ENCODE results near the gene LAMA2.
"Not testable (repeated sequence)": the region's sequence is repeated elsewhere in the genome, so short reads cannot be mapped to it uniquely, and the experiment has no call there.

Gene LAMA2

DNA sequence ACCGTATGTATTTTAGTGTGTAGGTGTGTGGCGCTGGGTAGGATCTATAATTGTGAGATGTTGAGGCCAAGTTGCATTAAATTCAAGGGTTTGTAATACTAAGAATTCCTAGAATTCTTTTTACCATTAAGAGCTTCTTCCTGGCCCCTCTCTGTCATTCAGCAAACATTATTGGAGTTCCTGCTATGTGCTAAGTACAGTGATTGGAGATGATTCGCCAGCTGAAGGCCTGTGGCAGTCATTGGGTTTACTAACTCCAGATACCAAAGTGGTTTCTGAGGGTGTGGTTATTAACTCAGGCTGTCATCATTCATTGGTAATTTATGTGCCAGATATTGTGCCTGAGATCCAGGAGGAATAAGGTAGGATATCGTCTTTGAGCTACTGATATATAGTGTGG, 167.1 kb downstream of the LAMA2 start:
- no peak overlapping the region for H3K4me3 ChIP-seq (ENCODE audit: low read depth, low read length)
- DNase-seq (ENCODE audit: low read depth) = peak; percentile 19
- TF ChIP-seq, protein P1, sequence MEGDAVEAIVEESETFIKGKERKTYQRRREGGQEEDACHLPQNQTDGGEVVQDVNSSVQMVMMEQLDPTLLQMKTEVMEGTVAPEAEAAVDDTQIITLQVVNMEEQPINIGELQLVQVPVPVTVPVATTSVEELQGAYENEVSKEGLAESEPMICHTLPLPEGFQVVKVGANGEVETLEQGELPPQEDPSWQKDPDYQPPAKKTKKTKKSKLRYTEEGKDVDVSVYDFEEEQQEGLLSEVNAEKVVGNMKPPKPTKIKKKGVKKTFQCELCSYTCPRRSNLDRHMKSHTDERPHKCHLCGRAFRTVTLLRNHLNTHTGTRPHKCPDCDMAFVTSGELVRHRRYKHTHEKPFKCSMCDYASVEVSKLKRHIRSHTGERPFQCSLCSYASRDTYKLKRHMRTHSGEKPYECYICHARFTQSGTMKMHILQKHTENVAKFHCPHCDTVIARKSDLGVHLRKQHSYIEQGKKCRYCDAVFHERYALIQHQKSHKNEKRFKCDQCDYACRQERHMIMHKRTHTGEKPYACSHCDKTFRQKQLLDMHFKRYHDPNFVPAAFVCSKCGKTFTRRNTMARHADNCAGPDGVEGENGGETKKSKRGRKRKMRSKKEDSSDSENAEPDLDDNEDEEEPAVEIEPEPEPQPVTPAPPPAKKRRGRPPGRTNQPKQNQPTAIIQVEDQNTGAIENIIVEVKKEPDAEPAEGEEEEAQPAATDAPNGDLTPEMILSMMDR (conservative IDR thresholded peaks at IDR 0.05; ENCODE audit: low read depth, low read length) = no peak

DNA sequence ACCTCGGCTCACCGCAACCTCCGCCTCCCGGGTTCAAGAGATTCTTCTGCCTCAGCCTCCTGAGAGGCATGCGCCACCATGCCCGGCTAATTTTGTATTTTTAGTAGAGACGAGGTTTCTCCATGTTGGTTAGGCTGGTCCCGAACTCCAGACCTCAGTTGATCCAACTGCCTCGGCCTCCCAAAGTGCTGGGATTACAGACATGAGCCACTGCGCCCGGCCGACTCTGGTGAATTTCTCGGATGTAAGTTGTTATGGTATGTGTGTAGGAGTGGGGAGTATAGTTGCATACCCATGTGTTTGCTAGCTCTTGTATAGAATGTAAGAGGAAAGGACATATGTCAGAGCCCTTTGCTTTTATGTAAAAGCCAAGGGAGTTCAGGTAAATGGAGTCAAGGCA, 170.2 kb downstream of the LAMA2 start:
- DNase-seq (ENCODE audit: low read depth); H3K4me3 ChIP-seq (ENCODE audit: low read depth, low read length): not testable (repeated sequence)

DNA sequence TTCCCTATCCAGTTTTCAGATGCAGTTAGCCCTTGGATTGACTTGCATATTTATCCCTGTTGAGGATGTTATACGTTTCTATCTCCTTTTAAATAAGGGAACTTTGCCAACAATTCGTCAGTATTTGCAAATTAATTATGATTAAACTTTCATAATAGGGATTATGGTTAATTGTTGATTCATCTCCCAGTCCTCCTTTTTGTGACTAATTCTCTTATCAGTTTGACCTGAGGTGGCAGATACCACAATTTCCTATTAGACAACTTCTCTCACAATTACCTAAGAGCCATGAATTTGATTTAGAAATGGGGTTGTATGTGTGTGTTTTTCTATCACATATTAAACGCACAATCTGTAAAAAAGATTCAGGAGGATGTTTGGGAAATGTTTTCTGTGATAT, 172.9 kb downstream of the LAMA2 start:
- H3K4me3 ChIP-seq (ENCODE audit: low read depth, low read length) = no peak overlapping the region
- TF ChIP-seq, protein P1 (conservative IDR thresholded peaks at IDR 0.05; ENCODE audit: low read depth, low read length) = no peak
- DNase-seq (ENCODE audit: low read depth) = peak; percentile 13

DNA sequence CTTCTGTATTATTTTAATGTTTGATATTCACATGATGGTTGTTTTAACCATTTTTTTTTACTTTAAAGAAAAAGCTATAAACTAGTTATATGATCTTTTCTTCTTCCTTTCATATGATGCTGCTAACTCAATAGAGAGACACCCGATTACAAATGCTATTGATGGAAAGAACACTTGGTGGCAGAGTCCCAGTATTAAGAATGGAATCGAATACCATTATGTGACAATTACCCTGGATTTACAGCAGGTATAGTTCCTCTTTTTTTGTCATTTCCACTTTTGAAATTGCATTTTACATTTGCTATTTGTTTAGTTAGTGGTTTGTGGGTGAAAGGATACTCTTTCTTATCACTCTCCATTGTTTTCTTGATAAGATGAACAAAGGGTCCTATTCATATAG, 176.7 kb downstream of the LAMA2 start:
- TF ChIP-seq, protein P1 (conservative IDR thresholded peaks at IDR 0.05; ENCODE audit: low read depth, low read length) = no peak
- no peak overlapping the region for H3K4me3 ChIP-seq (ENCODE audit: low read depth, low read length)
- no peak for DNase-seq (ENCODE audit: low read depth)

DNA sequence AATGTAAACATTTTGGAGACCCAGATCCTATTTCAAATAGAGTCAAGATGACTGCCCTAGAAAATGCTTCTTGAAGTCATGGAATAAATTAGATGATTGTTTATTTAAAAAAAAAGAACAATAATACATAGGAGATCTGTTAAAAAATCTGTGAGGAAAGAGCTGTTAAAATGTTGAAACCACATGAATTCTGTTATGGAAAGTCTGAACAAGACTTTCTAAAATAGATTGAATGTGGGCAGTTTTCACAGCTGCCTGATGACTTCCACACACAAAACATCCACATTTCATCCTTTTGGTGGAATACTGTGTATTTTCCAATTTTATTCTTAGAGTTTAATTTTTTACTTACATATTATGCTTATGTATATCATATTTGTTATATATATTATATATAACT, 186.1 kb downstream of the LAMA2 start:
- peak; percentile 23 for DNase-seq (ENCODE audit: low read depth)
- TF ChIP-seq, protein P1 (conservative IDR thresholded peaks at IDR 0.05; ENCODE audit: low read depth, low read length) = no peak

DNA sequence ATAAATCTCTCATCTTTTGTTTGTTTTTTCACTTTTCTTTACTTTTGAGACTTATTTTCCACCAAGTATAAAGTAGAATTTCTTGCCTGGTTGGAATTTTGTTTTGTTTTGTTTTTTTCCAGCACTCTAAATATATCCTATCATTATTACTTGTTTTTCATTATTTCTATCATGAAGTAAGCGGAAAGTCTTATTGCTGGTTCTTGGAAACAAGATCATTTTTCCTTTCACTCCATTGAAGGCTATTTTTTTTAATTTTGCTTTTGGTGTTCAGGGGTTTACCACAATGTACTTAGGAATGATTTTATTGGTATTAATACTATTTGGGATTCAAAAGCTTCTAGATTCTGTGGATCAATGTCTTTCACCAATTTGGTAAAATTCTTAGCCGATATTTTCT, 190.1 kb downstream of the LAMA2 start:
- no peak for DNase-seq (ENCODE audit: low read depth)
- no peak overlapping the region for H3K4me3 ChIP-seq (ENCODE audit: low read depth, low read length)
- TF ChIP-seq, protein P1 (conservative IDR thresholded peaks at IDR 0.05; ENCODE audit: low read depth, low read length) = no peak

More for the DNA sequence above, 186.1 kb downstream of the LAMA2 start:
- H3K4me3 ChIP-seq (ENCODE audit: low read depth, low read length) = no peak overlapping the region

DNA sequence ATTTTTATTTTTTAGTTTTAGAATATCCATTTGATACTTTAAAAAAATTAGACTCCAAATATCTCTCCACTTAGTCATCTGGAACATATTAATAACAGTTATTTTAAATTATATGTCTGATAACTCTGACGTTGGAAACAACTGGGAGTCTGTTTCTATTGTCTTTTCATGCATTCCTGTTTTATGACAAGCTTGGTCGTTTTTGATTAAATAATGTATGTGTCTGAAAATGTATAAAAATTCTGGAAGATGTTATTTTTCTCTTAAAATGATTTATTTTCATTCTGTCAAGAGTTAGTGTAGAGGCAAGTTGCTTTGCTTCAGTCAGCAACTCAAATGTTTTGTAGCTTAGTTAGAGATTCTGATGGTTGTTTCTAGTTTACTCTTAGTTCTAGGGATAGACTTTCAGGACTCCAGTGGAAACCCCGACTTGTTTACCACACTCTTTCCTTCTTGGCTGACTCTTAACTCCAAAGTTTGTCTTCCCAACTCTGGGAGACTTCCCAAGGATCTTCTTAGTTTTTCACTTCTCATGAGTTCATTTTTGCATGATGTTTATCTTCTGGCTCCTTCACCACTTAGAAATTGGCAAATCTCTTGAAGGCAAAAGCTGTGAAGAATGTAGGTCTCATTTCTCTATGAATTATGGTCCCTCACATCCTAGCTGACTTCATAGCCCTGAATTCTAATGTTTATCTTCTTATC, 190.9 kb downstream of the LAMA2 start:
- TF ChIP-seq, protein P1 (conservative IDR thresholded peaks at IDR 0.05; ENCODE audit: low read depth, low read length) = no peak
- peak; percentile 36 for DNase-seq (ENCODE audit: low read depth)
- no peak overlapping the region for H3K4me3 ChIP-seq (ENCODE audit: low read depth, low read length)

Measured in choroid plexus epithelial cell (primary cell).